HEK293 (cell line): ENCODE data around the gene MTG1.

Source experiments
- CTCF ChIA-PET: fragments of 350-600 bp; formaldehyde crosslinking; extraction: SDS; loops from one replicate; lab custom pipeline; 2021; ENCODE audit warnings: antibody characterized with exemption; lab: Yijun Ruan, JAX
- POLR2A ChIA-PET: fragments of 300-600 bp; formaldehyde crosslinking; extraction: SDS; loops from one replicate; lab custom pipeline; 2020; ENCODE audit warnings: antibody characterized with exemption, inconsistent platforms; lab: Yijun Ruan, JAX
- H3K27ac ChIP-seq: fragments of 200-500 bp; sonication (Bioruptor generic); 2 replicates; pipeline ENCODE4 v1.5.1; 2014; ENCODE audit warnings: low read depth, low read length, control low read depth, inconsistent platforms; ENCODE audit errors: extremely low read depth
- H3K36me3 ChIP-seq, 2 experiments: fragments of 200-500 bp in 1 of 2; sonication (Bioruptor generic) in 1 of 2; 1 replicate in 1 of 2; 2 replicates in 1 of 2; pipeline ENCODE4 v1.5.1; 2014 to 2017; ENCODE audit warnings: inconsistent platforms in 2 of 2, low read length in 2 of 2; ENCODE audit not compliant: control insufficient read depth in 2 of 2, insufficient read depth in 1 of 2
- H3K4me1 ChIP-seq: fragments of 200-500 bp; sonication (Bioruptor generic); 2 replicates; pipeline ENCODE4 v1.5.1; 2014; ENCODE audit warnings: mild to moderate bottlenecking, low read length, inconsistent platforms; ENCODE audit not compliant: control insufficient read depth, insufficient read depth
- H3K4me3 ChIP-seq: 2 replicates; pipeline ENCODE4 v1.5.1; 2011; ENCODE audit warnings: low read depth, mild to moderate bottlenecking, control low read depth, low read length, moderate library complexity
- H3K9me3 ChIP-seq: fragments of 200-500 bp; sonication (Bioruptor generic); 2 replicates; pipeline ENCODE4 v1.5.1; 2014; ENCODE audit warnings: low read depth, low read length, inconsistent platforms; ENCODE audit not compliant: control insufficient read depth, insufficient read depth
- HOXC10 ChIP-seq: sonication (generic); formaldehyde crosslinking; IDR thresholded peaks from 2 replicates; pipeline ENCODE4 v1.8.1; 2023; ENCODE audit warnings: mild to moderate bottlenecking, missing genetic modification reagents
- KLF10 ChIP-seq: fragments of 450-650 bp; IDR thresholded peaks from 2 replicates; pipeline ENCODE4 v1.5.1; 2018; ENCODE audit warnings: missing biosample characterization, mild to moderate bottlenecking, missing genetic modification characterization
- KLF16 ChIP-seq: fragments of 450-650 bp; formaldehyde crosslinking; IDR thresholded peaks from 2 replicates; pipeline ENCODE4 v1.5.1; 2017; ENCODE audit warnings: missing biosample characterization, missing genetic modification characterization
- PRDM1 ChIP-seq: fragments of 450-650 bp; formaldehyde crosslinking; IDR thresholded peaks from 2 replicates; pipeline ENCODE4; 2016; ENCODE audit warnings: missing biosample characterization, missing genetic modification characterization
- SP3 ChIP-seq: fragments of 450-650 bp; formaldehyde crosslinking; IDR thresholded peaks from 2 replicates; pipeline ENCODE4 v1.5.1; 2016; ENCODE audit warnings: missing biosample characterization, missing genetic modification characterization
- YY2 ChIP-seq: fragments of 450-650 bp; formaldehyde crosslinking; IDR thresholded peaks from 2 replicates; pipeline ENCODE4 v1.5.1; 2016; ENCODE audit warnings: missing biosample characterization, missing genetic modification characterization
- ZNF121 ChIP-seq: fragments of 450-650 bp; formaldehyde crosslinking; IDR thresholded peaks from 2 replicates; pipeline ENCODE4 v1.5.1; 2016; ENCODE audit warnings: missing biosample characterization, missing genetic modification characterization
- ZNF16 ChIP-seq: fragments of 450-650 bp; formaldehyde crosslinking; IDR thresholded peaks from 2 replicates; pipeline ENCODE4 v1.5.1; 2016; ENCODE audit warnings: low read depth, missing biosample characterization, missing genetic modification characterization
- ZNF2 ChIP-seq: fragments of 450-650 bp; formaldehyde crosslinking; IDR thresholded peaks from 2 replicates; pipeline ENCODE4 v1.5.1; 2016; ENCODE audit warnings: missing biosample characterization, missing genetic modification characterization
- ZNF324 ChIP-seq: fragments of 450-650 bp; formaldehyde crosslinking; IDR thresholded peaks from 2 replicates; pipeline ENCODE4 v1.5.1; 2016; ENCODE audit warnings: missing biosample characterization, missing genetic modification characterization
- ZNF501 ChIP-seq: fragments of 450-650 bp; formaldehyde crosslinking; IDR thresholded peaks from 2 replicates; pipeline ENCODE4 v1.5.1; 2016; ENCODE audit warnings: missing biosample characterization, missing genetic modification characterization
- ZNF521 ChIP-seq: fragments of 450-650 bp; formaldehyde crosslinking; IDR thresholded peaks from 2 replicates; pipeline ENCODE4 v1.5.1; 2017; ENCODE audit warnings: missing biosample characterization, mild to moderate bottlenecking, missing genetic modification characterization
- ZNF600 ChIP-seq: fragments of 450-650 bp; formaldehyde crosslinking; IDR thresholded peaks from 2 replicates; pipeline ENCODE4 v1.5.1; 2016; ENCODE audit warnings: missing biosample characterization, missing genetic modification characterization
- ZNF623 ChIP-seq: fragments of 450-650 bp; formaldehyde crosslinking; IDR thresholded peaks from 2 replicates; pipeline ENCODE4 v1.5.1; 2016; ENCODE audit warnings: missing biosample characterization, missing genetic modification characterization
- ZNF626 ChIP-seq: fragments of 450-650 bp; sonication (Bioruptor Pico); formaldehyde crosslinking; IDR thresholded peaks from 2 replicates; pipeline ENCODE4 v1.5.1; 2018; ENCODE audit warnings: missing biosample characterization, missing genetic modification characterization, inconsistent platforms
- ZNF76 ChIP-seq: fragments of 450-650 bp; formaldehyde crosslinking; IDR thresholded peaks from 2 replicates; pipeline ENCODE4; 2016; ENCODE audit warnings: low read depth, missing biosample characterization, missing genetic modification characterization, borderline replicate concordance
- ZNF768 ChIP-seq: fragments of 450-650 bp; formaldehyde crosslinking; IDR thresholded peaks from 2 replicates; pipeline ENCODE4 v1.5.1; 2018; ENCODE audit warnings: missing biosample characterization, mild to moderate bottlenecking, missing genetic modification characterization
- TF ChIP-seq, protein P1 (sequence below): fragments of 450-650 bp; formaldehyde crosslinking; IDR thresholded peaks from 2 replicates; pipeline ENCODE4 v1.5.1; 2017; ENCODE audit warnings: missing biosample characterization, mild to moderate bottlenecking, missing genetic modification characterization, moderate library complexity
- TF ChIP-seq, protein P2 (sequence below): fragments of 450-650 bp; formaldehyde crosslinking; IDR thresholded peaks from 2 replicates; pipeline ENCODE4 v1.5.1; 2016; ENCODE audit warnings: missing biosample characterization, missing genetic modification characterization
- TF ChIP-seq, protein P3 (sequence below): fragments of 450-650 bp; formaldehyde crosslinking; IDR thresholded peaks from 2 replicates; pipeline ENCODE4 v1.5.1; 2017; ENCODE audit warnings: missing biosample characterization, missing genetic modification characterization
- TF ChIP-seq, protein P4 (sequence below): fragments of 450-650 bp; formaldehyde crosslinking; IDR thresholded peaks from 2 replicates; pipeline ENCODE4 v1.5.1; 2016; ENCODE audit warnings: missing biosample characterization, missing genetic modification characterization, borderline replicate concordance
- TF ChIP-seq, protein P5 (sequence below): fragments of 450-650 bp; formaldehyde crosslinking; IDR thresholded peaks from 2 replicates; pipeline ENCODE4 v1.5.1; 2016; ENCODE audit warnings: missing biosample characterization, missing genetic modification characterization
- TF ChIP-seq, protein P6 (sequence below): fragments of 450-650 bp; formaldehyde crosslinking; IDR thresholded peaks from 2 replicates; pipeline ENCODE4 v1.5.1; 2016; ENCODE audit warnings: missing biosample characterization, missing genetic modification characterization, borderline replicate concordance

MTG1 gene

DNA sequence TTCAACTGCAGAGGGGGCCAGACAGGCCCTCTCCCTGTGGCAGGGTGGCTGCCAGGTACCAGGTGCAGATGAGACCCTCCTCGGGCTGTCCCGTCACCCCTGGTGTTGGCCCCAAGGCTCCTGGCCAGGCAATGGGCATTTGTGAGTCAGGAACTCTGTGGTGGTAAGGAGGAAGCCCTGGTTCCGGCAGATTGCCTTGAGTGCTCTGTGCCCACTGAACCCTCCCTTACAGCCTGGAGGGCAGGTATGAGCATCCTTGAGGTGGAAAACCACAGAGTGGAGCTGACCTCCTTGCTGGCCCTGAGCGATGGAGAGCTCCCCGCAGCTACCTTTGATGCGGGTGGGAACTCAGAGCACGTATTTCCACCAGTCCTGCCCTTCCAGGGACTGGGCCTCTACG lies 12.9 kb upstream of the MTG1 start (continued):
- TF ChIP-seq, protein P1, sequence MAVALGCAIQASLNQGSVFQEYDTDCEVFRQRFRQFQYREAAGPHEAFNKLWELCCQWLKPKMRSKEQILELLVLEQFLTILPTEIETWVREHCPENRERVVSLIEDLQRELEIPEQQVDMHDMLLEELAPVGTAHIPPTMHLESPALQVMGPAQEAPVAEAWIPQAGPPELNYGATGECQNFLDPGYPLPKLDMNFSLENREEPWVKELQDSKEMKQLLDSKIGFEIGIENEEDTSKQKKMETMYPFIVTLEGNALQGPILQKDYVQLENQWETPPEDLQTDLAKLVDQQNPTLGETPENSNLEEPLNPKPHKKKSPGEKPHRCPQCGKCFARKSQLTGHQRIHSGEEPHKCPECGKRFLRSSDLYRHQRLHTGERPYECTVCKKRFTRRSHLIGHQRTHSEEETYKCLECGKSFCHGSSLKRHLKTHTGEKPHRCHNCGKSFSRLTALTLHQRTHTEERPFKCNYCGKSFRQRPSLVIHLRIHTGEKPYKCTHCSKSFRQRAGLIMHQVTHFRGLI (tag by site-specific recombination) = no peak
- no peak for TF ChIP-seq PRDM1 (tag by site-specific recombination)
- TF ChIP-seq, protein P2, sequence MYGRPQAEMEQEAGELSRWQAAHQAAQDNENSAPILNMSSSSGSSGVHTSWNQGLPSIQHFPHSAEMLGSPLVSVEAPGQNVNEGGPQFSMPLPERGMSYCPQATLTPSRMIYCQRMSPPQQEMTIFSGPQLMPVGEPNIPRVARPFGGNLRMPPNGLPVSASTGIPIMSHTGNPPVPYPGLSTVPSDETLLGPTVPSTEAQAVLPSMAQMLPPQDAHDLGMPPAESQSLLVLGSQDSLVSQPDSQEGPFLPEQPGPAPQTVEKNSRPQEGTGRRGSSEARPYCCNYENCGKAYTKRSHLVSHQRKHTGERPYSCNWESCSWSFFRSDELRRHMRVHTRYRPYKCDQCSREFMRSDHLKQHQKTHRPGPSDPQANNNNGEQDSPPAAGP (tag by site-specific recombination) = no peak
- TF ChIP-seq YY2 (tag by site-specific recombination) = no peak
- TF ChIP-seq ZNF600 (tag by site-specific recombination) = no peak
- TF ChIP-seq ZNF626 (tag by site-specific recombination) = no peak
- no peak for TF ChIP-seq ZNF521 (tag by site-specific recombination)
- no peak for TF ChIP-seq KLF16 (tag by site-specific recombination)
- no peak for TF ChIP-seq ZNF16 (tag by site-specific recombination)
- TF ChIP-seq ZNF501 (tag by site-specific recombination) = no peak

DNA sequence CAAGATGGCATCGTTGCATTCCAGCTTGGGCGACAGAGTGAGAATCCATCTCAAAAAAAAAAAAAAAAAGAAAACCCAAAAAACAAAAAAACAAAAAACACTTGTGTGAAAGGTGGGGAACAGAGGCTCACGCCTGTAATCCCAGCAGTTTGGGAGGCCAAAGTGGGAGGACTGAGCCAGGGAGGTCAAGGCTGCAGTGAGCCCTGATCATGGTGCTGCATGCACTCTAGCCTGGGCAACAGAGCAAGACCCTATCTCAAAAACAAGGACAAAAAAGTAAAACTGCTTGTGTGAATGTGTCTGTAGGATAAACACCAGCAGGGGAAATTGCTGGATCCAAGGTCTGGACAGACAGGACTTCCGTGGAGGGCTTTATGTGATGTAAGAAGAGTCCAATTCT lies 10.4 kb upstream of the MTG1 start:
- Histone ChIP-seq H3K4me3 (no peak overlapping the region), H3K4me1 (no peaks in the 10 kb centered on the region)
- POLR2A ChIA-PET = interaction anchor here (0.7 kb wide), 1 partner anchor 21 kb away, joined by 4 read pairs; no protein-coding TSS in a partner anchor
- TF ChIP-seq ZNF121 (tag by site-specific recombination) = peak; percentile 58; the same call in 1 of the 2 replicates
- TF ChIP-seq ZNF76 (tag by site-specific recombination) = no peak
- TF ChIP-seq, all 188 proteins: peak for 1
- Histone ChIP-seq H3K36me3 (peaks cover 0 to 7% of the 10 kb centered on the region in 2 experiments; a peak in 1 of 3 replicates), H3K9me3 (no peaks in the 10 kb centered on the region), H3K27ac (no peak overlapping the region)
- CTCF ChIA-PET = no interaction called here

DNA sequence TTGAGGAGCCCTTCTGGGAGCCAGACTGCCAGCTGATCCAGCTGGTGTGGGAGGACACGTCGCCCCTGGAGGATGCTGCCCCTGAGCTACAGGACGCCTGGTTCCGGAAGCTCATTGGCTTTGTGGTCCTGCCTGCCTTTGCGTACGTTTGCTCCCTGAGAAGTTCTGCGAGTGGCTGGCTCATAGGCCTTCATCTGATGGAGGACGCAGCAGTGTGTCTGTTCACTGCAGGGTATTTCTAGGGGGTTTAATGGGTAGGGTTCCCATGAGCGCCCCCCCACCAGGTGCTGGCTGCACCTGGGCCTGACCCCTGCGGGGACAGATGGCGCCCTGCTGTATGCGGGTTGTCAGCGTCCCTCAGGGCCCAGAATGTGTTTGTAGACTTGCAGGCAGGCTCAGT lies 9.9 kb upstream of the MTG1 start:
- Histone ChIP-seq H3K9me3 (no peaks in the 10 kb centered on the region), H3K4me1 (no peaks in the 10 kb centered on the region), H3K27ac (no peak overlapping the region), H3K36me3 (peaks cover 0 to 7% of the 10 kb centered on the region in 2 experiments; a peak in 1 of 3 replicates), H3K4me3 (no peak overlapping the region)
- ChIA-PET POLR2A (interaction anchor here (0.9 kb wide), 1 partner anchor 30 kb away, joined by 3 read pairs; no protein-coding TSS in a partner anchor), CTCF (no interaction called here)
- no peak for TF ChIP-seq ZNF324 (tag by site-specific recombination)
- TF ChIP-seq, protein P3, sequence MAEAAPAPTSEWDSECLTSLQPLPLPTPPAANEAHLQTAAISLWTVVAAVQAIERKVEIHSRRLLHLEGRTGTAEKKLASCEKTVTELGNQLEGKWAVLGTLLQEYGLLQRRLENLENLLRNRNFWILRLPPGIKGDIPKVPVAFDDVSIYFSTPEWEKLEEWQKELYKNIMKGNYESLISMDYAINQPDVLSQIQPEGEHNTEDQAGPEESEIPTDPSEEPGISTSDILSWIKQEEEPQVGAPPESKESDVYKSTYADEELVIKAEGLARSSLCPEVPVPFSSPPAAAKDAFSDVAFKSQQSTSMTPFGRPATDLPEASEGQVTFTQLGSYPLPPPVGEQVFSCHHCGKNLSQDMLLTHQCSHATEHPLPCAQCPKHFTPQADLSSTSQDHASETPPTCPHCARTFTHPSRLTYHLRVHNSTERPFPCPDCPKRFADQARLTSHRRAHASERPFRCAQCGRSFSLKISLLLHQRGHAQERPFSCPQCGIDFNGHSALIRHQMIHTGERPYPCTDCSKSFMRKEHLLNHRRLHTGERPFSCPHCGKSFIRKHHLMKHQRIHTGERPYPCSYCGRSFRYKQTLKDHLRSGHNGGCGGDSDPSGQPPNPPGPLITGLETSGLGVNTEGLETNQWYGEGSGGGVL (tag by site-specific recombination) = no peak
- TF ChIP-seq SP3 = no peak
- TF ChIP-seq ZNF623 (tag by site-specific recombination) = no peak
- TF ChIP-seq, protein P4, sequence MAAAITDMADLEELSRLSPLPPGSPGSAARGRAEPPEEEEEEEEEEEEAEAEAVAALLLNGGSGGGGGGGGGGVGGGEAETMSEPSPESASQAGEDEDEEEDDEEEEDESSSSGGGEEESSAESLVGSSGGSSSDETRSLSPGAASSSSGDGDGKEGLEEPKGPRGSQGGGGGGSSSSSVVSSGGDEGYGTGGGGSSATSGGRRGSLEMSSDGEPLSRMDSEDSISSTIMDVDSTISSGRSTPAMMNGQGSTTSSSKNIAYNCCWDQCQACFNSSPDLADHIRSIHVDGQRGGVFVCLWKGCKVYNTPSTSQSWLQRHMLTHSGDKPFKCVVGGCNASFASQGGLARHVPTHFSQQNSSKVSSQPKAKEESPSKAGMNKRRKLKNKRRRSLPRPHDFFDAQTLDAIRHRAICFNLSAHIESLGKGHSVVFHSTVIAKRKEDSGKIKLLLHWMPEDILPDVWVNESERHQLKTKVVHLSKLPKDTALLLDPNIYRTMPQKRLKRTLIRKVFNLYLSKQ = no peak
- TF ChIP-seq, protein P5, sequence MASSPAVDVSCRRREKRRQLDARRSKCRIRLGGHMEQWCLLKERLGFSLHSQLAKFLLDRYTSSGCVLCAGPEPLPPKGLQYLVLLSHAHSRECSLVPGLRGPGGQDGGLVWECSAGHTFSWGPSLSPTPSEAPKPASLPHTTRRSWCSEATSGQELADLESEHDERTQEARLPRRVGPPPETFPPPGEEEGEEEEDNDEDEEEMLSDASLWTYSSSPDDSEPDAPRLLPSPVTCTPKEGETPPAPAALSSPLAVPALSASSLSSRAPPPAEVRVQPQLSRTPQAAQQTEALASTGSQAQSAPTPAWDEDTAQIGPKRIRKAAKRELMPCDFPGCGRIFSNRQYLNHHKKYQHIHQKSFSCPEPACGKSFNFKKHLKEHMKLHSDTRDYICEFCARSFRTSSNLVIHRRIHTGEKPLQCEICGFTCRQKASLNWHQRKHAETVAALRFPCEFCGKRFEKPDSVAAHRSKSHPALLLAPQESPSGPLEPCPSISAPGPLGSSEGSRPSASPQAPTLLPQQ (tag by site-specific recombination) = no peak
- no peak for TF ChIP-seq ZNF501 (tag by site-specific recombination)
- TF ChIP-seq, protein P6, sequence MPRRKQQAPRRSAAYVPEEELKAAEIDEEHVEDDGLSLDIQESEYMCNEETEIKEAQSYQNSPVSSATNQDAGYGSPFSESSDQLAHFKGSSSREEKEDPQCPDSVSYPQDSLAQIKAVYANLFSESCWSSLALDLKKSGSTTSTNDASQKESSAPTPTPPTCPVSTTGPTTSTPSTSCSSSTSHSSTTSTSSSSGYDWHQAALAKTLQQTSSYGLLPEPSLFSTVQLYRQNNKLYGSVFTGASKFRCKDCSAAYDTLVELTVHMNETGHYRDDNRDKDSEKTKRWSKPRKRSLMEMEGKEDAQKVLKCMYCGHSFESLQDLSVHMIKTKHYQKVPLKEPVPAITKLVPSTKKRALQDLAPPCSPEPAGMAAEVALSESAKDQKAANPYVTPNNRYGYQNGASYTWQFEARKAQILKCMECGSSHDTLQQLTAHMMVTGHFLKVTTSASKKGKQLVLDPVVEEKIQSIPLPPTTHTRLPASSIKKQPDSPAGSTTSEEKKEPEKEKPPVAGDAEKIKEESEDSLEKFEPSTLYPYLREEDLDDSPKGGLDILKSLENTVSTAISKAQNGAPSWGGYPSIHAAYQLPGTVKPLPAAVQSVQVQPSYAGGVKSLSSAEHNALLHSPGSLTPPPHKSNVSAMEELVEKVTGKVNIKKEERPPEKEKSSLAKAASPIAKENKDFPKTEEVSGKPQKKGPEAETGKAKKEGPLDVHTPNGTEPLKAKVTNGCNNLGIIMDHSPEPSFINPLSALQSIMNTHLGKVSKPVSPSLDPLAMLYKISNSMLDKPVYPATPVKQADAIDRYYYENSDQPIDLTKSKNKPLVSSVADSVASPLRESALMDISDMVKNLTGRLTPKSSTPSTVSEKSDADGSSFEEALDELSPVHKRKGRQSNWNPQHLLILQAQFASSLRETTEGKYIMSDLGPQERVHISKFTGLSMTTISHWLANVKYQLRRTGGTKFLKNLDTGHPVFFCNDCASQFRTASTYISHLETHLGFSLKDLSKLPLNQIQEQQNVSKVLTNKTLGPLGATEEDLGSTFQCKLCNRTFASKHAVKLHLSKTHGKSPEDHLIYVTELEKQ (tag by site-specific recombination) = no peak
- no peak for TF ChIP-seq ZNF768 (tag by site-specific recombination)
- no peak for TF ChIP-seq HOXC10 (CRISPR knock-in tag)
- TF ChIP-seq ZNF2 (tag by site-specific recombination) = no peak
- no peak for TF ChIP-seq KLF10
